Ectodermal cell (in vitro differentiated cells): ENCODE measurements around the gene TUT1. TPM values are rescaled to one million over a fixed set of nuclear protein-coding genes. Genes with fewer than 3 reads are reported as not detected.
A peak's percentile ranks its signal among the peaks of the same experiment; 100 is the strongest.
"Not testable (repeated sequence)": the region's sequence is repeated elsewhere in the genome, so short reads cannot be mapped to it uniquely, and the experiment has no call there.

Experiments used
- H3K27ac ChIP-seq: 2 replicates; pipeline ENCODE4 v1.7.0; 2013; ENCODE audit warnings: mild to moderate bottlenecking, low read depth, low read length; ENCODE audit not compliant: insufficient read depth, poor library complexity, severe bottlenecking
- H3K27me3 ChIP-seq: 2 replicates; pipeline ENCODE4 v1.7.0; 2013; ENCODE audit warnings: mild to moderate bottlenecking, low read length; ENCODE audit not compliant: insufficient read depth, control insufficient read depth, poor library complexity, severe bottlenecking
- H3K36me3 ChIP-seq: one replicate; pipeline ENCODE4 v1.7.0; 2013; ENCODE audit warnings: low read length; ENCODE audit not compliant: control insufficient read depth, insufficient read depth
- H3K4me1 ChIP-seq: one replicate; pipeline ENCODE4 v1.7.0; 2013; ENCODE audit warnings: low read length; ENCODE audit not compliant: control insufficient read depth, insufficient read depth
- H3K4me3 ChIP-seq: 2 replicates; pipeline ENCODE4 v1.7.0; 2013; ENCODE audit warnings: low read depth, low read length, control low read depth; ENCODE audit not compliant: insufficient read depth
- H3K9me3 ChIP-seq: 2 replicates; pipeline ENCODE4 v1.7.0; 2013; ENCODE audit warnings: mild to moderate bottlenecking, low read length, moderate library complexity; ENCODE audit not compliant: control insufficient read depth
- WGBS, 2 experiments: methylation state at CpG; one replicate each; pipeline ENCODE4 v1.1.7; 2013; ENCODE audit warnings: missing lambda C conversion rate in 2 of 2; 5-methylcytosine and 5-hydroxymethylcytosine counted together
- polyA plus RNA-seq, 4 experiments: library from polyadenylated mRNA; stranded (reverse); fragments of 50-300 nt; gene quantifications; one replicate each; pipeline ENCODE4 v1.2.3, GENCODE V29; 2013

The TUT1 gene
- polyA plus RNA-seq (2013, experiment 1 of 4) = 24.6 TPM
- polyA plus RNA-seq (2013, experiment 2 of 4) = 25.5 TPM
- 18.6 TPM for polyA plus RNA-seq (2013, experiment 3 of 4)
- polyA plus RNA-seq (2013, experiment 4 of 4) = 21.2 TPM

- H3K4me1 ChIP-seq = peaks cover 3% of the 10 kb centered on the region
- H3K4me3 ChIP-seq = peak within 1 kb of the TSS; percentile 93
- WGBS, 2 experiments = 0% methylated on average over 58 of the region's 58 CpGs
- no peaks in the 10 kb centered on the region for H3K27me3 ChIP-seq
- H3K27ac ChIP-seq = peak within 1 kb of the TSS; percentile 91
- H3K36me3 ChIP-seq = peaks cover 35% of the 10 kb centered on the region
- H3K9me3 ChIP-seq = no peaks in the 10 kb centered on the region
Measured at GRCh38 chr11:62591448-62592145, at the start of gene TUT1. TUT1 (minus strand) TSS chr11:62591523; CDS start chr11:62591485, 38 bp downstream.

- Histone ChIP-seq H3K27ac (no peak overlapping the region), H3K4me3 (no peak overlapping the region), H3K36me3 (peaks cover 79% of the 10 kb centered on the region), H3K9me3 (no peaks in the 10 kb centered on the region), H3K4me1 (no peaks in the 10 kb centered on the region), H3K27me3 (no peaks in the 10 kb centered on the region)
- WGBS, 2 experiments = 95 to 96% methylated on average over 6 of the region's 6 CpGs
Measured at GRCh38 chr11:62632492-62632891, 41.2 kb upstream of the TUT1 start.

GRCh38 chr11:62627713-62628112 is 36.4 kb upstream of the TUT1 start:
- H3K36me3 ChIP-seq = peaks cover 63% of the 10 kb centered on the region
- no peaks in the 10 kb centered on the region for H3K9me3 ChIP-seq
- no peaks in the 10 kb centered on the region for H3K4me1 ChIP-seq
- no peak overlapping the region for H3K4me3 ChIP-seq
- H3K27me3 ChIP-seq = no peaks in the 10 kb centered on the region
- H3K27ac ChIP-seq = no peak overlapping the region
- WGBS, 2 experiments = 91 to 92% methylated on average over 3 of the region's 3 CpGs

GRCh38 chr11:62622476-62623089 is 31.3 kb upstream of the TUT1 start:
- H3K4me3 ChIP-seq = no peak overlapping the region

GRCh38 chr11:62621567-62622470 is 30.5 kb upstream of the TUT1 start, which contains the start of gene B3GAT3:
B3GAT3 (minus strand) TSS chr11:62621986; CDS start chr11:62621947, 39 bp downstream.
- Histone ChIP-seq H3K4me1 (peaks cover 10% of the 10 kb centered on the region), H3K9me3 (no peaks in the 10 kb centered on the region), H3K27me3 (no peaks in the 10 kb centered on the region), H3K4me3 (peak within 1 kb of the TSS; percentile 69), H3K27ac (peak within 1 kb of the TSS; percentile 66), H3K36me3 (peaks cover 13% of the 10 kb centered on the region)
- 2 to 3% methylated on average over 77 of the region's 77 CpGs for WGBS, 2 experiments

More at GRCh38 chr11:62622476-62623089, 31.3 kb upstream of the TUT1 start:
- H3K27ac ChIP-seq = peak overlapping the region; percentile 66
- peaks cover 10% of the 10 kb centered on the region for H3K4me1 ChIP-seq
- no peaks in the 10 kb centered on the region for H3K27me3 ChIP-seq
- WGBS, 2 experiments = 90 to 92% methylated on average over 6 to 7 of the region's 7 CpGs
- peaks cover 19% of the 10 kb centered on the region for H3K36me3 ChIP-seq
- no peaks in the 10 kb centered on the region for H3K9me3 ChIP-seq

GRCh38 chr11:62621027-62621566 is 29.8 kb upstream of the TUT1 start:
- 35 to 44% methylated on average over 7 to 8 of the region's 8 CpGs for WGBS, 2 experiments
- Histone ChIP-seq H3K27me3 (no peaks in the 10 kb centered on the region), H3K27ac (peak overlapping the region; percentile 65), H3K9me3 (no peaks in the 10 kb centered on the region), H3K4me3 (peak overlapping the region; percentile 69), H3K4me1 (peaks cover 10% of the 10 kb centered on the region), H3K36me3 (peaks cover 7% of the 10 kb centered on the region)

- 95 to 98% methylated on average over 14 of the region's 14 CpGs for WGBS, 2 experiments
- H3K4me1 ChIP-seq, H3K27ac ChIP-seq, H3K36me3 ChIP-seq, H3K9me3 ChIP-seq, H3K27me3 ChIP-seq, H3K4me3 ChIP-seq: not testable (repeated sequence)
Measured at GRCh38 chr11:62616957-62617356, 25.6 kb upstream of the TUT1 start.

- Histone ChIP-seq H3K36me3 (no peaks in the 10 kb centered on the region), H3K4me3 (no peak overlapping the region), H3K9me3 (no peaks in the 10 kb centered on the region), H3K4me1 (peaks cover 14% of the 10 kb centered on the region), H3K27ac (no peak overlapping the region), H3K27me3 (peaks cover 6% of the 10 kb centered on the region)
- WGBS, 2 experiments = 92 to 97% methylated on average over 7 of the region's 7 CpGs
Measured at GRCh38 chr11:62615521-62615920, 24.2 kb upstream of the TUT1 start.

GRCh38 chr11:62614275-62614674 is 23.0 kb upstream of the TUT1 start:
- no peaks in the 10 kb centered on the region for H3K36me3 ChIP-seq
- H3K4me3 ChIP-seq = no peak overlapping the region
- H3K27me3 ChIP-seq = peaks cover 6% of the 10 kb centered on the region
- 84 to 86% methylated on average over 8 of the region's 8 CpGs for WGBS, 2 experiments
- peaks cover 11% of the 10 kb centered on the region for H3K4me1 ChIP-seq
- no peaks in the 10 kb centered on the region for H3K9me3 ChIP-seq
- no peak overlapping the region for H3K27ac ChIP-seq
